ENCODE results near the gene SLC29A1. TPM values are rescaled to one million over a fixed set of nuclear protein-coding genes. Genes with fewer than 3 reads are reported as not detected.

Gene SLC29A1
- total RNA-seq, 1 donor from 2014 or later: 55.0 TPM

DNA sequence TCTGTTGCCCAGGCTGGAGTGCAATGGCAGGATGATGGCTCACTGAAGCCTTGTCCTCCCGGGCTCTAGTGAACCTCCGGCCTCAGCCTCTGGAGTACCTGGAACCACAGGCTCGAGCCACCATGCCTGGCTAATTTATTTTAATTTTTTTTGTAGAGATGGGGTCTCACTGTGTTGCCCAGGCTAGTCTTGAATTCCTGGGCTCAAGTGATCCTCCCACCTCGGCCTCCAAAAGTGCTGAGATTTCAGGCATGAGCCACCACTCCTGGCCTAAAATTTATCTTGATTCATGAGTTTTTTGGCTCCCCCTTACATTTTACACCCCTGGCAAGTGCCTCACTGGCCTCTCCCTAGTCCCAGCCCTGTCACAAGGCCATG is 2.5 kb upstream of the SLC29A1 start:
- Mint-ChIP-seq H3K4me1 (peaks cover 53% of the 10 kb centered on the region), H3K9me3 (no peaks in the 10 kb centered on the region), H3K27ac (ENCODE audit: unreplicated experiment) (no peak overlapping the region), H3K4me3 (peak overlapping the region; percentile 76), H3K27me3 (ENCODE audit: low read depth) (peaks cover 16% of the 10 kb centered on the region), H3K36me3 (ENCODE audit: low read depth) (no peaks in the 10 kb centered on the region)
- TF ChIP-seq, protein P1, sequence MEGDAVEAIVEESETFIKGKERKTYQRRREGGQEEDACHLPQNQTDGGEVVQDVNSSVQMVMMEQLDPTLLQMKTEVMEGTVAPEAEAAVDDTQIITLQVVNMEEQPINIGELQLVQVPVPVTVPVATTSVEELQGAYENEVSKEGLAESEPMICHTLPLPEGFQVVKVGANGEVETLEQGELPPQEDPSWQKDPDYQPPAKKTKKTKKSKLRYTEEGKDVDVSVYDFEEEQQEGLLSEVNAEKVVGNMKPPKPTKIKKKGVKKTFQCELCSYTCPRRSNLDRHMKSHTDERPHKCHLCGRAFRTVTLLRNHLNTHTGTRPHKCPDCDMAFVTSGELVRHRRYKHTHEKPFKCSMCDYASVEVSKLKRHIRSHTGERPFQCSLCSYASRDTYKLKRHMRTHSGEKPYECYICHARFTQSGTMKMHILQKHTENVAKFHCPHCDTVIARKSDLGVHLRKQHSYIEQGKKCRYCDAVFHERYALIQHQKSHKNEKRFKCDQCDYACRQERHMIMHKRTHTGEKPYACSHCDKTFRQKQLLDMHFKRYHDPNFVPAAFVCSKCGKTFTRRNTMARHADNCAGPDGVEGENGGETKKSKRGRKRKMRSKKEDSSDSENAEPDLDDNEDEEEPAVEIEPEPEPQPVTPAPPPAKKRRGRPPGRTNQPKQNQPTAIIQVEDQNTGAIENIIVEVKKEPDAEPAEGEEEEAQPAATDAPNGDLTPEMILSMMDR (conservative IDR thresholded peaks at IDR 0.05): no peak
- DNase-seq (ENCODE audit: low read depth, low spot score): no peak

DNA sequence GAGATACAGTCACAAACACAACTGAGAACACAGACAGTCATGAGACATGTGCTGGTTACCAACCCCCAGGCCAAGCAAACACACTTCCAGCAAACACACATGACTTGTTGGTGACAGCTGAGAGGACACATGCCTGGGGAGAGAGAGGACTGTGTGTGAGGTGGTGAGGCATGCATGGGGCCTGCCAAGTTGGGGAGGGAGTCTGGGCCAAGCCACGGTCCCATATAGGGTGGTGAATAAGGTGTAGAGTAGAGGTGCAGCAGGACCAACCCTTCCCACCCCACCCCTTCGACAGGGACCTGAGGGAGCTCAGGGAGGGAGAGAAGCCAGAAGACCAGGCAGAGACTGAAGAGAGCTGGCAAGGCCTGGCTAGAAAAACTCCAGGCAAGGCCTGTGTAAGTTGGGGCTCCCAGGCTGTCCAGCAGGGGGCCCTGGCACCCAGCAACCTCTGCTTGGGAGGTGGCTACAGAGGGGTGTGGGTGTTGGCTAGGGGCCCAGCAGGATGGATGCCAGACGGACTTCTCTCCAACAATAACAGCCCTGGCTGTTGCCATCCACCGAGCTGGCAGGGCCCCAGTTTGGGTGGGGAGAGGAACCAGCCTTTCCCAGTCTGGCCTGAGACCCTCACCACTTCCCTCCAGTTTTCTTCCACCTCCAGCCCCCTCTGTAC is 2.0 kb upstream of the SLC29A1 start:
- TF ChIP-seq, protein P1 (conservative IDR thresholded peaks at IDR 0.05): peak; percentile 70
- Mint-ChIP-seq H3K36me3 (ENCODE audit: low read depth) (no peaks in the 10 kb centered on the region), H3K4me1 (peaks cover 58% of the 10 kb centered on the region), H3K4me3 (peak overlapping the region; percentile 76), H3K9me3 (no peaks in the 10 kb centered on the region), H3K27me3 (ENCODE audit: low read depth) (peaks cover 16% of the 10 kb centered on the region), H3K27ac (ENCODE audit: unreplicated experiment) (no peak overlapping the region)
- peak; percentile 55 for DNase-seq (ENCODE audit: low read depth, low spot score)

DNA sequence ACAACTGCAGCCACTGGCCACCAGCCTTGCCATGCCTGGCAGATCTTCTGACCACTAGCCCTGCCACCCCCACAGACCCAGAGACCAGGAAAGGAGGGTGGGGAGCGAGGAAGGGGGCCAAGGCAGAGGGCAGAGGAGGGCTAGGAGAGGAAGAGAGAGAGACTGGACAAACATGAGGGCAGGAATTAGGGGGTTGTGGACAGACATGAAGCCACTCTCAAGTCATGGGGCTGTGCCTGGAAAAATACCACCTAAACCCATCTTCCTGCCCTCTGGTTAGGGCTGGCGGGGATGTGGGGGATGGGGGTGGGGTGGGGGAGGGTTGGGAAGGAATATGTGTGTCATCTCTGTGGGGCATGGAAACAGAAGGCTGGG is 1.4 kb upstream of the SLC29A1 start:
- Mint-ChIP-seq H3K4me1 (peaks cover 58% of the 10 kb centered on the region), H3K4me3 (peak overlapping the region; percentile 87), H3K36me3 (ENCODE audit: low read depth) (no peaks in the 10 kb centered on the region), H3K27ac (ENCODE audit: unreplicated experiment) (no peak overlapping the region), H3K9me3 (no peaks in the 10 kb centered on the region), H3K27me3 (ENCODE audit: low read depth) (peaks cover 12% of the 10 kb centered on the region)
- DNase-seq (ENCODE audit: low read depth, low spot score): no peak
- TF ChIP-seq, protein P1 (conservative IDR thresholded peaks at IDR 0.05): no peak

DNA sequence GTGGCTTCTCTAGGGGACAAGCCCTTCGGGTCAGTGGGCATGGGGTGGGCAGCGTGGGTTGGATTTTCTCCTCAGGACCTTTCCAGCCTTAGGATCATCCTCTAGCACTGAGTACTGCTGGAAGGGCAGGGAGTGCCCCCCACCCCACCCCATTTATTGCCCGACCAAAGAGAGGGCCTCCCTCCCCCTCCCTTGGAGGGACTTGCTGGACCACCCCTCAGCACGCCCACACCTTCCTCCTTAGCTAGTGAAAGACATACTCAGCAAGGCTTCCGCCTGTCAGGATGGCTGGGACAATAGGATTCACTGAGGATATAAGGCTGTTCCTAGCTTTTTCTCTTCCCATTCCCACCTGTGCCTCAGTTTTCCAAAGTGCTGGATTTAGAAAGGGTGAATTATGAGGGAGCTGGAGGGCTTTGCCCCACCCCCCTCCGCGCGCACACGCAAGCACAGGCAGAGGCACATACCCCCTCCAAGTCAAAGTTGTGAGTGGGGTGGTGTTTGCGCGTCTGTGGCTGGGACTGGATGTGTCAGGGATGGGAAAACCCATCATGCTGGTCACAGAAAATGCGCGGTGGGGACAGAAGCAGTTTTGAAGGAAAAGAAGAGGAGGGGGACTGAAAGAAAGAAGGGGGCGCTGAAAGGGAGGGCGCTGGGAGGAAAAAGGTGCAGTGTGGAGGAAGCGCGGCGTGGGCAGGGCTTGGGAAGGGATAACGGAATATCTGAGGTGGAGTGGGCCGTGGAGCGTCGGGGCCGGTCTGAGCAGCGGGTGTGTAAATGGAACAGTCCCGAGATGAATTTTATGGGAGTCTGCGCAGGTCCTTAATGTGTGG is 693 bp upstream of the SLC29A1 start:
- no peak for DNase-seq (ENCODE audit: low read depth, low spot score)
- Mint-ChIP-seq H3K36me3 (ENCODE audit: low read depth) (no peaks in the 10 kb centered on the region), H3K4me3 (peak overlapping the region; percentile 87), H3K27ac (ENCODE audit: unreplicated experiment) (peak overlapping the region; percentile 71), H3K27me3 (ENCODE audit: low read depth) (peaks cover 11% of the 10 kb centered on the region), H3K4me1 (peaks cover 61% of the 10 kb centered on the region), H3K9me3 (no peaks in the 10 kb centered on the region)
- TF ChIP-seq, protein P1 (conservative IDR thresholded peaks at IDR 0.05): no peak

DNA sequence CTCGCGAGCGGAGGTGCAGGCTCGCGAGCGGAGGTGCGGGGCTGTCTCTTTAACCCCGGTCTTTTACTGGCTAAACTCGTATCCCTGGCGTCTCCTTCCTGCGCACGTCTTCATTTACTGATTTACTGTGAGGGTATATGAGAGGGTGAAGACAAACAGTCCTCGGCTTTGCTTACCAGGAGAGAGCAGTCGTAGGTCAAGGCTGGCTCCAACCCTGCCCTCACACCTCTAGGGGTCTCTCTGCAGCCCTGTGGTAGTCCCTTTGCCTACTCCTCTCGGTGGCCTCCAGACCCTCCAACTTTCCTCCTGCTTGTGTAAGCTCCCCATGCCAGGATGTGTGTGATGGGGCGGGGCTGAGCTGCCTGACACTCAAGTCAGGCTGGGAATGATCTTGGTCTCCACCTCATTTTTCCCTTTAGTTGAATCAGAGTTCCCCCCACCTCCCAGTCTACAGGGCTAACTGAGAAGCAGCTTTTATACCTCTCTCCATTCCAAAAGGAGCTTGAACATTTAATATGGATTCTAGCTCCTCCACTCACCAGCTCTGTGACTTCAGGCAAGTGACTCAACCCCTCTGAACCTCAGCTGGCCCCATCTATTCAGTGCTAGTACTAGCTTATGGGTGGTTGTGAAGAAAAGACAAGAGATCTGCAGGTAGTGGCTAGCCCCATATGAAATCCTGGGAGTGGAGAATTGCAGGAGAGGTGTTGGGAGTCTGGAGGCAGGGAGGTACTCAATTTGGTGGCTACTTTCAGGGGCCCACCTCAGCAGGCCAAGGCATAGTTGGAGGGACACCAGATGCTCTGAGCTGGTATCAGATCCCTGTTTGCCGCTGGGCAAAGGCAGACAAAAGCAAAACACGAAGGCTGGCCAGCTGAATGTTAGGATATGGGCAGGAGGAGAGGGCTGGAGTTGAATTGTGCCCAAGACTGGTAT is 902 bp downstream of the SLC29A1 start:
- no peak for DNase-seq (ENCODE audit: low read depth, low spot score)
- peak overlapping the region; percentile 90 for H3K4me3 Mint-ChIP-seq
- no peaks in the 10 kb centered on the region for H3K9me3 Mint-ChIP-seq
- H3K27me3 Mint-ChIP-seq (ENCODE audit: low read depth): peaks cover 5% of the 10 kb centered on the region
- TF ChIP-seq, protein P1 (conservative IDR thresholded peaks at IDR 0.05): peak; percentile 16
- H3K27ac Mint-ChIP-seq (ENCODE audit: unreplicated experiment): no peak overlapping the region
- H3K36me3 Mint-ChIP-seq (ENCODE audit: low read depth): no peaks in the 10 kb centered on the region
- peaks cover 50% of the 10 kb centered on the region for H3K4me1 Mint-ChIP-seq
